Endothelial cell of umbilical vein (primary cell): ENCODE measurements around the gene GOLGA2. TPM values are rescaled to one million over a fixed set of nuclear protein-coding genes. Genes with fewer than 3 reads are reported as not detected.

Experiments
- BruUV-seq: library from RNA; stranded (reverse); fragments of 400-500 nt; replicated peaks from 2 replicates; lab custom pipeline; 2021; lab: Mats Ljungman, UMichigan
- CTCF ChIA-PET: fragments of 300-600, 350-600 bp; sonication (Branson Sonifier 250); formaldehyde crosslinking; loops from one replicate; lab custom pipeline; 2021; ENCODE audit warnings: antibody characterized with exemption, inconsistent platforms; lab: Charles Lee
- POLR2A ChIA-PET: fragments of 300-600, 350-600 bp; sonication (Branson Sonifier 250); formaldehyde crosslinking; loops from one replicate; lab custom pipeline; 2021; ENCODE audit warnings: antibody characterized with exemption, inconsistent platforms; lab: Charles Lee
- DNase-seq: peaks from one replicate; pipeline ENCODE4 v3.0.0-alpha.2; 2011; ENCODE audit warnings: low read depth, low spot score
- FAIRE-seq: peaks from 2 replicates; lab custom pipeline; 2011; peaks lifted over from hg19 to GRCh38; lab: Jason Lieb, UNC
- H2AFZ ChIP-seq: 2 replicates; pipeline ENCODE4 v1.6.0; 2012; ENCODE audit warnings: low read depth, low read length, control low read depth, inconsistent platforms
- H3K27ac ChIP-seq: 2 replicates; pipeline ENCODE4 v1.5.1; 2011; ENCODE audit warnings: low read depth, mild to moderate bottlenecking, control low read depth, low read length, moderate library complexity; ENCODE audit not compliant: insufficient read depth
- H3K27me3 ChIP-seq, 2 experiments: 2 replicates each; pipeline versions ENCODE4 v1.6.0 to v1.6.1; 2011; ENCODE audit warnings: low read length in 2 of 2, mixed read lengths in 1 of 2; ENCODE audit not compliant: control insufficient read depth in 2 of 2, insufficient read depth in 2 of 2
- H3K36me3 ChIP-seq, 2 experiments: 2 replicates in 1 of 2; 3 replicates in 1 of 2; pipeline ENCODE4 v1.5.1; 2011; ENCODE audit warnings: low read length in 2 of 2, mild to moderate bottlenecking in 1 of 2, moderate library complexity in 1 of 2; ENCODE audit not compliant: control insufficient read depth in 2 of 2, insufficient read depth in 2 of 2; ENCODE audit errors: extremely low read depth in 1 of 2
- H3K4me1 ChIP-seq: 3 replicates; pipeline ENCODE4 v1.5.1; 2011; ENCODE audit warnings: mild to moderate bottlenecking, low read length; ENCODE audit not compliant: control insufficient read depth, insufficient read depth; ENCODE audit errors: extremely low read depth
- H3K4me2 ChIP-seq: 2 replicates; pipeline ENCODE4 v1.6.1; 2011; ENCODE audit warnings: low read length, control low read depth, mixed read lengths; ENCODE audit not compliant: insufficient read depth
- H3K4me3 ChIP-seq, 3 experiments: fragments of 200-600 bp in 1 of 3; sonication (generic), shearing (Covaris generic) in 1 of 3; replicated peaks in 1 of 3; 2 replicates each; pipeline ENCODE4 v1.5.1; 2011 to 2016; ENCODE audit warnings: control low read depth in 3 of 3, low read length in 3 of 3, mild to moderate bottlenecking in 2 of 3, inconsistent platforms in 1 of 3, low read depth in 1 of 3, moderate library complexity in 1 of 3; ENCODE audit not compliant: insufficient read depth in 1 of 3
- H3K79me2 ChIP-seq: 2 replicates; pipeline ENCODE4 v1.6.0; 2012; ENCODE audit warnings: low read length, inconsistent platforms; ENCODE audit not compliant: control insufficient read depth, insufficient read depth
- H3K9ac ChIP-seq: replicated peaks from 2 replicates; pipeline ENCODE3; 2011; ENCODE audit warnings: low read length, control low read depth; ENCODE audit not compliant: insufficient read depth; ENCODE audit errors: extremely low read depth
- H3K9me1 ChIP-seq: replicated peaks from 3 replicates; pipeline ENCODE4 v1.6.0; 2011; ENCODE audit warnings: mild to moderate bottlenecking, low read length; ENCODE audit not compliant: control insufficient read depth, insufficient read depth; ENCODE audit errors: extremely low read depth
- H3K9me3 ChIP-seq: replicated peaks from 2 replicates; pipeline ENCODE4 v1.5.1; 2012; ENCODE audit warnings: low read length, inconsistent platforms; ENCODE audit not compliant: control insufficient read depth, insufficient read depth
- H4K20me1 ChIP-seq: replicated peaks from 2 replicates; pipeline ENCODE3; 2011; ENCODE audit warnings: mild to moderate bottlenecking, low read length; ENCODE audit not compliant: control insufficient read depth, insufficient read depth; ENCODE audit errors: extremely low read depth
- EZH2 ChIP-seq: IDR thresholded peaks from 2 replicates; pipeline ENCODE4 v1.6.1; 2012; ENCODE audit warnings: borderline replicate concordance, low read depth, mild to moderate bottlenecking, moderate library complexity, low read length, inconsistent platforms; ENCODE audit not compliant: severe bottlenecking
- FOS ChIP-seq: IDR thresholded peaks from 2 replicates; pipeline ENCODE4 v1.6.1; 2011; ENCODE audit warnings: mild to moderate bottlenecking, low read length, moderate library complexity, borderline replicate concordance; ENCODE audit not compliant: insufficient read depth
- GATA2 ChIP-seq: IDR thresholded peaks from 2 replicates; pipeline ENCODE4 v1.7.0; 2011; ENCODE audit warnings: low read depth, mild to moderate bottlenecking, moderate library complexity, mixed read lengths, low read length; ENCODE audit not compliant: insufficient read length, insufficient read depth
- JUN ChIP-seq: IDR thresholded peaks from 2 replicates; pipeline ENCODE4 v1.6.1; 2011; ENCODE audit warnings: borderline replicate concordance, low read depth; ENCODE audit not compliant: insufficient read length, insufficient read depth
- MAX ChIP-seq: IDR thresholded peaks from 2 replicates; pipeline ENCODE4 v1.6.1; 2011; ENCODE audit not compliant: insufficient read depth, insufficient read length
- MYC ChIP-seq: IDR thresholded peaks from one replicate; pipeline ENCODE4 v1.6.1; 2011; ENCODE audit warnings: mild to moderate bottlenecking, low read depth, low read length
- POLR2A ChIP-seq: IDR thresholded peaks from 2 replicates; pipeline ENCODE4 v1.6.1; 2012; ENCODE audit warnings: low read depth, mild to moderate bottlenecking, control low read depth, low read length
- POLR2AphosphoS5 ChIP-seq: IDR thresholded peaks from 2 replicates; pipeline ENCODE4 v1.6.1; 2012; ENCODE audit warnings: low read depth, mild to moderate bottlenecking, control low read depth, low read length, moderate library complexity; ENCODE audit not compliant: insufficient read depth
- dilution Hi-C: fragments of 300-500 bp; cut with MboI; formaldehyde crosslinking; loops from one replicate; pipeline ENCODE4 v1.15.0; 2019; ENCODE audit warnings: low sequenced_read_pairs; ENCODE audit not compliant: extremely low pct_ligation_motif_present
- intact Hi-C: fragments of 100-400 bp; cut with micrococcal nuclease; formaldehyde crosslinking; loops from one replicate; pipeline ENCODE4 v1.10.0; 2022
- polyA plus RNA-seq, 4 experiments: library from polyadenylated mRNA; depleted of rRNA in 3 of 4; stranded (reverse) in 3 of 4; unstranded in 1 of 4; fragments of >200 nt; gene quantifications; 2 replicates each; pipeline versions ENCODE4 v1.2.1 to v1.2.3, GENCODE V29; 2011 to 2012; ENCODE audit warnings: missing spikeins in 1 of 4
- total RNA-seq: library from RNA; stranded (reverse); gene quantifications from 2 replicates; pipeline ENCODE4 v1.2.3, GENCODE V29; 2021
- TF ChIP-seq, protein P1 (sequence below), 2 donors: IDR thresholded peaks; 1 replicate in 1 of 2; 2 replicates in 1 of 2; pipeline ENCODE4 v1.5.1; 2011; ENCODE audit warnings: low read length in 2 of 2, mild to moderate bottlenecking in 2 of 2, moderate library complexity in 2 of 2, control low read depth in 1 of 2, inconsistent platforms in 1 of 2, low read depth in 1 of 2; ENCODE audit not compliant: insufficient read depth in 1 of 2; ENCODE audit errors: extremely low read depth in 1 of 2

The GOLGA2 gene
- total and polyA plus RNA-seq, 2 donors (not counting 3 experiments of a cell fraction or from before 2014, with no cell fraction given): 52.3 to 114 TPM

GRCh38 chr9:128314697-128315096 lies 38.9 kb upstream of the GOLGA2 start:
- dilution Hi-C loops (no loop called here), intact Hi-C loops (no loop called here)
- Histone ChIP-seq H3K9ac (no peak overlapping the region), H3K27me3 (no peaks in the 10 kb centered on the region), H3K27ac (no peak overlapping the region), H3K79me2 (no peaks in the 10 kb centered on the region), H3K4me1 (peaks cover 5% of the 10 kb centered on the region), H3K4me3 (no peak overlapping the region), H3K4me2 (no peak overlapping the region), H3K9me3 (no peaks in the 10 kb centered on the region), H4K20me1 (no peaks in the 10 kb centered on the region), H2AFZ (no peak overlapping the region), H3K36me3 (peaks cover 7 to 26% of the 10 kb centered on the region in 2 experiments), H3K9me1 (no peaks in the 10 kb centered on the region)
- FAIRE-seq (no peak), DNase-seq (no peak)
- no TSS peak for BruUV-seq
- TF ChIP-seq EZH2 (no peak), JUN (no peak), POLR2AphosphoS5 (no peak), MYC (no peak), POLR2A (no peak), GATA2 (no peak), MAX (no peak), FOS (no peak)
- TF ChIP-seq, protein P1, sequence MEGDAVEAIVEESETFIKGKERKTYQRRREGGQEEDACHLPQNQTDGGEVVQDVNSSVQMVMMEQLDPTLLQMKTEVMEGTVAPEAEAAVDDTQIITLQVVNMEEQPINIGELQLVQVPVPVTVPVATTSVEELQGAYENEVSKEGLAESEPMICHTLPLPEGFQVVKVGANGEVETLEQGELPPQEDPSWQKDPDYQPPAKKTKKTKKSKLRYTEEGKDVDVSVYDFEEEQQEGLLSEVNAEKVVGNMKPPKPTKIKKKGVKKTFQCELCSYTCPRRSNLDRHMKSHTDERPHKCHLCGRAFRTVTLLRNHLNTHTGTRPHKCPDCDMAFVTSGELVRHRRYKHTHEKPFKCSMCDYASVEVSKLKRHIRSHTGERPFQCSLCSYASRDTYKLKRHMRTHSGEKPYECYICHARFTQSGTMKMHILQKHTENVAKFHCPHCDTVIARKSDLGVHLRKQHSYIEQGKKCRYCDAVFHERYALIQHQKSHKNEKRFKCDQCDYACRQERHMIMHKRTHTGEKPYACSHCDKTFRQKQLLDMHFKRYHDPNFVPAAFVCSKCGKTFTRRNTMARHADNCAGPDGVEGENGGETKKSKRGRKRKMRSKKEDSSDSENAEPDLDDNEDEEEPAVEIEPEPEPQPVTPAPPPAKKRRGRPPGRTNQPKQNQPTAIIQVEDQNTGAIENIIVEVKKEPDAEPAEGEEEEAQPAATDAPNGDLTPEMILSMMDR (IDR thresholded peaks at IDR 0.05; ENCODE audit: extremely low read depth in 1 of 2, insufficient read depth in 1 of 2, low read depth in 1 of 2, low read length in 2 of 2): no peak
- ChIA-PET CTCF (interaction anchor here (2.0 kb wide), 1 partner anchor 27 kb away, joined by 5 read pairs; no protein-coding TSS in a partner anchor), POLR2A (no interaction called here)
